OCI-LY7 (cell line): ENCODE data around the gene TIMD4. TPM values are rescaled to one million over a fixed set of nuclear protein-coding genes. Genes with fewer than 3 reads are reported as not detected.
"Not testable (repeated sequence)": the region's sequence is repeated elsewhere in the genome, so short reads cannot be mapped to it uniquely, and the experiment has no call there.

Source experiments
- BruUV-seq: library from RNA; stranded (reverse); fragments of 400-500 nt; replicated peaks from 2 replicates; lab custom pipeline; 2021; lab: Mats Ljungman, UMichigan
- CTCF ChIA-PET: fragments of 300-600 bp; sonication (Branson Sonifier 250); formaldehyde crosslinking; loops from one replicate; lab custom pipeline; 2022; ENCODE audit warnings: antibody characterized with exemption; ENCODE audit not compliant: unreplicated experiment; lab: Charles Lee
- POLR2A ChIA-PET: fragments of 300-600 bp; sonication (Branson Sonifier 250); formaldehyde crosslinking; loops from one replicate; lab custom pipeline; 2022; ENCODE audit warnings: antibody characterized with exemption; lab: Charles Lee
- DNase-seq: peaks from one replicate; pipeline ENCODE4 v3.0.0-alpha.2; 2015; ENCODE audit warnings: low spot score
- H2AFZ ChIP-seq: fragments of 200-600 bp; sonication (generic), shearing (Covaris generic); 2 replicates; pipeline ENCODE4 v1.6.1; 2014; ENCODE audit warnings: mild to moderate bottlenecking, antibody characterized with exemption, low read length, moderate library complexity
- H3K27ac ChIP-seq: fragments of 200-600 bp; sonication (generic); 2 replicates; pipeline ENCODE4 v1.5.1; 2014; ENCODE audit warnings: mixed run types, low read depth, mild to moderate bottlenecking, moderate library complexity, low read length, inconsistent platforms; ENCODE audit not compliant: poor library complexity, severe bottlenecking
- H3K36me3 ChIP-seq: fragments of 200-600 bp; sonication (generic); 2 replicates; pipeline ENCODE4 v1.6.1; 2014; ENCODE audit warnings: mild to moderate bottlenecking, antibody characterized with exemption, low read length, moderate library complexity, mixed read lengths; ENCODE audit not compliant: insufficient read depth
- H3K4me1 ChIP-seq: fragments of 200-600 bp; sonication (generic); 2 replicates; pipeline ENCODE4 v1.5.1; 2014; ENCODE audit warnings: mild to moderate bottlenecking, low read length; ENCODE audit not compliant: insufficient read depth, poor library complexity, severe bottlenecking
- H3K4me2 ChIP-seq: fragments of 200-600 bp; sonication (generic); 2 replicates; pipeline ENCODE4 v1.6.1; 2014; ENCODE audit warnings: mild to moderate bottlenecking, low read length
- H3K4me3 ChIP-seq: fragments of 200-600 bp; sonication (generic); 2 replicates; pipeline ENCODE4 v1.5.1; 2014; ENCODE audit warnings: mild to moderate bottlenecking, low read depth, low read length; ENCODE audit not compliant: poor library complexity, severe bottlenecking
- H3K79me2 ChIP-seq: fragments of 200-600 bp; sonication (generic); 2 replicates; pipeline ENCODE4 v1.6.1; 2016; ENCODE audit warnings: low read depth, mild to moderate bottlenecking, low read length, moderate library complexity, mixed read lengths; ENCODE audit not compliant: insufficient read depth
- H3K9me2 ChIP-seq: fragments of 200-600 bp; sonication (generic); 2 replicates; pipeline ENCODE4 v1.6.1; 2016; ENCODE audit warnings: mild to moderate bottlenecking, low read length, mixed read lengths; ENCODE audit not compliant: insufficient read depth
- H3K9me3 ChIP-seq: fragments of 200-600 bp; sonication (generic); 2 replicates; pipeline ENCODE4 v1.6.1; 2014; ENCODE audit warnings: mild to moderate bottlenecking, mixed run types, low read length, mixed read lengths
- H4K20me1 ChIP-seq: fragments of 200-600 bp; sonication (generic); 2 replicates; pipeline ENCODE4 v1.6.1; 2014; ENCODE audit warnings: mild to moderate bottlenecking, antibody characterized with exemption, low read length, moderate library complexity, mixed read lengths; ENCODE audit not compliant: insufficient read depth
- EZH2phosphoT487 ChIP-seq: fragments of 200-600 bp; sonication (generic); IDR thresholded peaks from 2 replicates; pipeline ENCODE4 v1.6.1; 2018; ENCODE audit warnings: low read depth, borderline replicate concordance, mild to moderate bottlenecking, mixed run types, antibody characterized with exemption, low read length, moderate library complexity, mixed read lengths
- intact Hi-C: fragments of 100-400 bp; cut with micrococcal nuclease; formaldehyde crosslinking; loops from one replicate; pipeline ENCODE4 v1.10.0; 2022; ENCODE audit not compliant: unreplicated experiment
- total RNA-seq, 2 experiments: library from RNA; depleted of rRNA in 1 of 2; stranded (reverse); fragments of >200 nt in 1 of 2; shearing (Covaris generic) in 1 of 2; gene quantifications; 2 replicates each; pipeline ENCODE4 v1.2.3, GENCODE V29; 2014 to 2022
- TF ChIP-seq, protein P1 (sequence below): fragments of 200-600 bp; sonication (generic); conservative IDR thresholded peaks from 2 replicates; pipeline ENCODE4 v1.5.1; 2014; ENCODE audit warnings: mild to moderate bottlenecking, antibody characterized with exemption, low read length, moderate library complexity, mixed read lengths

Gene TIMD4
- total RNA-seq, 2 experiments from 2014 or later, result 1.1 to 1.3 TPM

DNA sequence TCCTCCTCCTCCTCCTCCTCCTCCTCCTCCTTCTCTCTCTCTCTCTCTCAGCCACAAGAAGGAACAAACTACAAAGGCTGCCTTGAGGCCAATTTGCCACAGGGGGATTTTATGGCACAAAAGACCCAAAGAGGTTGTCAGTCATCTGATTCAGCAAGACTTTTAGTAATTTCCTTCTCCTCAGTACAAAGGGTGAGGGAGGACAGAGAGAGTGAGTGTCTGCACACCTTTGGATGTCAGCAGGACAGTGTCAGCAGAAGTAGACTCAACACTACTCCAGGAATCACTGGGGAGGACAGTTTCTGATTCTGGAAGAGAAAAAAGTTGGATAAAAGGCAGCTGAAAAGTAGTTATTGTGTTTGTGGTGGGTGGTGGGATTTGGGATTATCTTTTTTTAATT is 13.6 kb downstream of the TIMD4 start:
- Histone ChIP-seq H3K79me2 (no peaks in the 10 kb centered on the region), H3K36me3 (no peaks in the 10 kb centered on the region; the same call in 1 of the 2 replicates), H4K20me1 (no peaks in the 10 kb centered on the region), H3K27ac (no peak overlapping the region), H3K9me2 (no peaks in the 10 kb centered on the region), H2AFZ (peak overlapping the region; percentile 18; the same call in 1 of the 2 replicates), H3K4me2 (no peak overlapping the region), H3K9me3 (no peaks in the 10 kb centered on the region), H3K4me3 (no peak overlapping the region), H3K4me1 (peaks cover 14% of the 10 kb centered on the region)
- intact Hi-C loops, result no loop called here
- BruUV-seq, result no TSS peak
- ChIA-PET CTCF (no interaction called here), POLR2A (no interaction called here)
- no peak for DNase-seq
- TF ChIP-seq EZH2phosphoT487, result no peak
- TF ChIP-seq, protein P1, sequence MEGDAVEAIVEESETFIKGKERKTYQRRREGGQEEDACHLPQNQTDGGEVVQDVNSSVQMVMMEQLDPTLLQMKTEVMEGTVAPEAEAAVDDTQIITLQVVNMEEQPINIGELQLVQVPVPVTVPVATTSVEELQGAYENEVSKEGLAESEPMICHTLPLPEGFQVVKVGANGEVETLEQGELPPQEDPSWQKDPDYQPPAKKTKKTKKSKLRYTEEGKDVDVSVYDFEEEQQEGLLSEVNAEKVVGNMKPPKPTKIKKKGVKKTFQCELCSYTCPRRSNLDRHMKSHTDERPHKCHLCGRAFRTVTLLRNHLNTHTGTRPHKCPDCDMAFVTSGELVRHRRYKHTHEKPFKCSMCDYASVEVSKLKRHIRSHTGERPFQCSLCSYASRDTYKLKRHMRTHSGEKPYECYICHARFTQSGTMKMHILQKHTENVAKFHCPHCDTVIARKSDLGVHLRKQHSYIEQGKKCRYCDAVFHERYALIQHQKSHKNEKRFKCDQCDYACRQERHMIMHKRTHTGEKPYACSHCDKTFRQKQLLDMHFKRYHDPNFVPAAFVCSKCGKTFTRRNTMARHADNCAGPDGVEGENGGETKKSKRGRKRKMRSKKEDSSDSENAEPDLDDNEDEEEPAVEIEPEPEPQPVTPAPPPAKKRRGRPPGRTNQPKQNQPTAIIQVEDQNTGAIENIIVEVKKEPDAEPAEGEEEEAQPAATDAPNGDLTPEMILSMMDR, result no peak

DNA sequence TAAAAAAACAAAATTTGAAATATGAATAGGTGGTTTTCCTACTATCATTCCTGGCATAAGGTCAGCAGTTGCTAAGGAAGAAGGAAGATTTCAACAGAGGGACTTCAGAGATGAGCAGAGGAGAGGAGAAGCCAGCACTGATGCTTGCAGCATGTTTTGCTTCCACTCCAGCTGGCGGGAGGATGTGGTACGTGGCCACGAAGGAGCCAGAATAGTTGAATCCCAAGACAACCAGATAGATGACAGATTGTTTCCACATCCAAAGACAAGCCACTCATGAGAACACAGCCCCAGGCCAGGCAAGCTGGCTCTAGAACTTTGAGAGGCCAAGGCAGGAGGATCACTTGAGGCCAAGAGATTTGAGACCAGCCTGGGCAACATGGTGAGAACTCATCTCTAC is 15.1 kb downstream of the TIMD4 start:
- H3K9me3 ChIP-seq, result no peaks in the 10 kb centered on the region
- no peak overlapping the region for H3K4me3 ChIP-seq
- no peak for TF ChIP-seq EZH2phosphoT487
- TF ChIP-seq, protein P1, result no peak
- intact Hi-C loops, result no loop called here
- H3K27ac ChIP-seq, result no peak overlapping the region
- 0 out of 2 replicates have a peak overlapping the region, but pooled peaks have one; percentile 4 for H2AFZ ChIP-seq
- H4K20me1 ChIP-seq, result no peaks in the 10 kb centered on the region
- no peaks in the 10 kb centered on the region for H3K9me2 ChIP-seq
- H3K4me1 ChIP-seq, result peaks cover 19% of the 10 kb centered on the region
- no TSS peak for BruUV-seq
- ChIA-PET POLR2A (interaction anchor here (1.1 to 2.2 kb wide), 2 partner anchors 10 to 21 kb away, joined by 3 to 7 read pairs; no protein-coding TSS in a partner anchor), CTCF (no interaction called here)
- no peaks in the 10 kb centered on the region for H3K79me2 ChIP-seq
- H3K4me2 ChIP-seq, result no peak overlapping the region
- H3K36me3 ChIP-seq, result no peaks in the 10 kb centered on the region; the same call in 1 of the 2 replicates
- DNase-seq, result peak; percentile 36

DNA sequence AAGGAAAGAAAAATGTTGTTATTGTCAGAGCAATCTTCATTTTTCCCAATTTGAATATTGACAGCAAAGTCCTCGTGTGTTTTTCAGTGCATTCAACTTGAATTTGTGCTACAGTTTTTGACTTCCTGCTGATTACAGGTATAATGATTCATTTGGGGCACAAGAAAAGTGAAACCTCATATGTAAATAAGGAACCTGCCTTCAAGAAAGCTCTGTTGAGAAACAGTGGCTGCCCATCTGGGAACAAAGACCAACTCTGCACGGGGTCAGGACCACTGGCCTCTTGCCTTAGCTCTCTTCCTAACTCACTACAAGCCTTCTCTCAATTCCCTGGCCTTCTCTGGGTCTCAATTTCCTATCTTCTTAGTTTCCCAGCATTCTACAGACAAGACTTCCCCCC is 21.0 kb downstream of the TIMD4 start:
- peak; percentile 76 for DNase-seq
- H3K79me2 ChIP-seq, result no peaks in the 10 kb centered on the region
- no peaks in the 10 kb centered on the region for H3K9me2 ChIP-seq
- H3K9me3 ChIP-seq, result peaks cover 20% of the 10 kb centered on the region
- intact Hi-C loops, result no loop called here
- H3K4me2 ChIP-seq, result peak overlapping the region; percentile 44
- H3K27ac ChIP-seq, result peak overlapping the region; percentile 70
- ChIA-PET CTCF (interaction anchor here (1.3 kb wide), 1 partner anchor 11 kb away, joined by 5 read pairs; no protein-coding TSS in a partner anchor), POLR2A (interaction anchor here (0.6 to 3.4 kb wide), 20 partner anchors 9 to 200 kb away, joined by 3 to 16 read pairs (median 3); partner anchors contain the start of gene MED7)
- no peaks in the 10 kb centered on the region for H4K20me1 ChIP-seq
- peak overlapping the region; percentile 74 for H2AFZ ChIP-seq
- TF ChIP-seq, protein P1, result no peak
- TF ChIP-seq EZH2phosphoT487, result no peak
- peak overlapping the region; percentile 18 for H3K4me3 ChIP-seq
- H3K4me1 ChIP-seq, result peaks cover 37% of the 10 kb centered on the region
- BruUV-seq, result no TSS peak
- peaks cover 13% of the 10 kb centered on the region for H3K36me3 ChIP-seq

DNA sequence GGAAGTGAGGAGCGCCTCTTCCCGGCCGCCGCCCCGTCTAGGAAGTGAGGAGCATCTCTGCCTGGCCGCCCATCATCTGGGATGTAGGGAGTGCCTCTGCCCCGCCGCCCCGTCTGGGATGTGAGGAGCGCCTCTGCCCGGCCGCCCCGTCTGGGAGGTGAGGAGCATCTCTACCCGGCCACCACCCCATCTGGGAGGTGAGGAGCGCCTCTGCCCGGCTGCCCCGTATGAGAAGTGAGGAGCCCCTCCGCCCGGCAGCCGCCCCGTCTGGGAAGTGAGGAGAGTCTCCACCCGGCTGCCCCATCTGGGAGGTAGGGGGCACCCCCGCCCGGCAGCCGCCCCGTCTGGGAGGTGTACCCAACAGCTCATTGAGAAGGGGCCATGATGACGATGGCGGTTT is 22.6 kb downstream of the TIMD4 start:
- H3K79me2 ChIP-seq, DNase-seq, H2AFZ ChIP-seq, H3K4me2 ChIP-seq, H3K27ac ChIP-seq, intact Hi-C loops, H3K4me3 ChIP-seq, H4K20me1 ChIP-seq, CTCF ChIA-PET, BruUV-seq, H3K9me2 ChIP-seq: not testable (repeated sequence)
- peaks cover 13% of the 10 kb centered on the region for H3K36me3 ChIP-seq
- POLR2A ChIA-PET, result interaction anchor here (1.0 kb wide), 1 partner anchor 8 kb away, joined by 4 read pairs; no protein-coding TSS in a partner anchor
- peaks cover 20% of the 10 kb centered on the region for H3K9me3 ChIP-seq
- H3K4me1 ChIP-seq, result peaks cover 53% of the 10 kb centered on the region
